Esophagus squamous epithelium (tissue), 4 donors: ENCODE measurements around the gene STAM.

ENCODE experiments used
- POLR2A ChIP-seq, 4 donors: fragments of 450-650 bp; IDR thresholded peaks; one replicate each; pipeline ENCODE4 v1.6.1; 2017; ENCODE audit warnings: antibody characterized with exemption in 4 of 4, mild to moderate bottlenecking in 4 of 4, moderate library complexity in 3 of 4
- TF ChIP-seq, protein P1 (sequence below), 6 experiments: fragments of 450-650 bp in 4 of 6; fragments of 200-600 bp in 2 of 6; sonication (generic) in 2 of 6; IDR thresholded peaks; one replicate each; pipeline ENCODE4 v1.5.1; 2016 to 2019; ENCODE audit warnings: antibody characterized with exemption in 6 of 6, mild to moderate bottlenecking in 4 of 6, moderate library complexity in 4 of 6

DNA sequence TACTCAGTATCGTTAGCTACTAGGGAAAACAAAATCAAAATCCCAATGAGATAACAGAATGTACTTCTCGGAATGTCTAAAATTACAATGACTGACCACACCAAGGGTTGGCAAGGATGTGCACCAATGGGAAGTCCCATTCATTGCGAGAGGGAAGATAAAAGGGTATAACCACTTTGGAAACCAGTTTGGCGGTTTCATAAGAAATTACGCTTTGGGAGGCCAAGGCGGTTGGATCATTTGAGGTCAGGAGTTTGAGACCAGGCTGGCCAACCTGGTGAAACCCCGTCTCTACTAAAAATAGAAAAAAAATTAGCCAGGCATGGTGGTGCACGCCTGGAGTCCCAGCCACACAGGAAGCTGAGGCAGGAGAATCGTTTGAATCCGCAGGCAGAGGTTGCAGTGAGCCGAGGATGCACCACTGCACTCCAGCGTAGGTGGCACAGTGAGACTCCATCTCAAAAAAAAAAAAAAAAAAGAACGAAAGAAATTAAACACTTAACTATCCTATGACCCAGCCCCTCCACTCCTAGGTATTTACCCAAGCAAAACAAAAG is 34.4 kb upstream of the STAM start:
- TF ChIP-seq, protein P1, sequence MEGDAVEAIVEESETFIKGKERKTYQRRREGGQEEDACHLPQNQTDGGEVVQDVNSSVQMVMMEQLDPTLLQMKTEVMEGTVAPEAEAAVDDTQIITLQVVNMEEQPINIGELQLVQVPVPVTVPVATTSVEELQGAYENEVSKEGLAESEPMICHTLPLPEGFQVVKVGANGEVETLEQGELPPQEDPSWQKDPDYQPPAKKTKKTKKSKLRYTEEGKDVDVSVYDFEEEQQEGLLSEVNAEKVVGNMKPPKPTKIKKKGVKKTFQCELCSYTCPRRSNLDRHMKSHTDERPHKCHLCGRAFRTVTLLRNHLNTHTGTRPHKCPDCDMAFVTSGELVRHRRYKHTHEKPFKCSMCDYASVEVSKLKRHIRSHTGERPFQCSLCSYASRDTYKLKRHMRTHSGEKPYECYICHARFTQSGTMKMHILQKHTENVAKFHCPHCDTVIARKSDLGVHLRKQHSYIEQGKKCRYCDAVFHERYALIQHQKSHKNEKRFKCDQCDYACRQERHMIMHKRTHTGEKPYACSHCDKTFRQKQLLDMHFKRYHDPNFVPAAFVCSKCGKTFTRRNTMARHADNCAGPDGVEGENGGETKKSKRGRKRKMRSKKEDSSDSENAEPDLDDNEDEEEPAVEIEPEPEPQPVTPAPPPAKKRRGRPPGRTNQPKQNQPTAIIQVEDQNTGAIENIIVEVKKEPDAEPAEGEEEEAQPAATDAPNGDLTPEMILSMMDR (IDR thresholded peaks at IDR 0.05) = no peak
- TF ChIP-seq POLR2A (IDR thresholded peaks at IDR 0.05) = no peak
